ENCODE measurements around the gene TMEM131.

DNA sequence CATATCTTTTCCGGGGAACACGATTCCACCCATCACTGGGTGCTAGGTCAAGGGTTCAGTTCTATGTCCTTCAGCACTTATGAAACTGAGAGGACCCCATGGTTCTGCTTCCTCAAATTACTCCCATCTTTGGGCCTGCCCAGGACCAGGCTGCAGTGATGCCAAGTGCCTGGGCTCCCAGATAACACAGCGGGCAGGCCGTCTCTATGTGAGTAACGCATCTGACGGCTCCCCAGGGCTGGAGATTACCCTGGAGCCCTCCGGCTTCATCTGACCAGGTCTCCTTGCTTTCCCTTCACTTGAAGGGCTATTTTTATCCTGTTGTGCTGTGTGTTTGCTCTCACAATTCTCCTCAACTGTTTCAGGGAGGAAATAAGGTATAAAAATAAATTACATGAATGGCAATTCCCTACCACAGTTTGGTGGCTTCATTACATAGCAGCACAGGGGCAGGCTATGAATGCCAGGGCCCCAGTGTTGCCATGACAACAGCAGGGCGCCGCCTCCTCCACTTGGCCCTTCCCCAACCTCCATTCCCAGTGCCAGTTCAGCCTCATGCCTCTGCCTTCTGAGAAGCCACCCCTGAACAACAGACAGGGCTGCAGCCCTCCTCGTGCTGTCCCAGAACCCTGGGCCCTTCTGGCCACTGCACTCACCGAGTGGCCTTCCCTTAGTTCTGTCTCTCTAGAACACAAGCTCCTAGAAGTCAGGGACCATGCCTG is 25.4 kb upstream of the TMEM131 start:
- TF ChIP-seq NANOG (IDR thresholded peaks at IDR 0.05; ENCODE audit: insufficient read depth, low read depth, low read length, poor library complexity, severe bottlenecking) (no peak), RNF2 (IDR thresholded peaks at IDR 0.05; ENCODE audit: borderline replicate concordance, low read depth, low read length, missing control alignments, poor library complexity, severe bottlenecking) (no peak), CREB1 (IDR thresholded peaks at IDR 0.05) (no peak)
- TF ChIP-seq, protein P1, sequence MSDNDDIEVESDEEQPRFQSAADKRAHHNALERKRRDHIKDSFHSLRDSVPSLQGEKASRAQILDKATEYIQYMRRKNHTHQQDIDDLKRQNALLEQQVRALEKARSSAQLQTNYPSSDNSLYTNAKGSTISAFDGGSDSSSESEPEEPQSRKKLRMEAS (IDR thresholded peaks at IDR 0.05), result no peak
- TF ChIP-seq, protein P2, sequence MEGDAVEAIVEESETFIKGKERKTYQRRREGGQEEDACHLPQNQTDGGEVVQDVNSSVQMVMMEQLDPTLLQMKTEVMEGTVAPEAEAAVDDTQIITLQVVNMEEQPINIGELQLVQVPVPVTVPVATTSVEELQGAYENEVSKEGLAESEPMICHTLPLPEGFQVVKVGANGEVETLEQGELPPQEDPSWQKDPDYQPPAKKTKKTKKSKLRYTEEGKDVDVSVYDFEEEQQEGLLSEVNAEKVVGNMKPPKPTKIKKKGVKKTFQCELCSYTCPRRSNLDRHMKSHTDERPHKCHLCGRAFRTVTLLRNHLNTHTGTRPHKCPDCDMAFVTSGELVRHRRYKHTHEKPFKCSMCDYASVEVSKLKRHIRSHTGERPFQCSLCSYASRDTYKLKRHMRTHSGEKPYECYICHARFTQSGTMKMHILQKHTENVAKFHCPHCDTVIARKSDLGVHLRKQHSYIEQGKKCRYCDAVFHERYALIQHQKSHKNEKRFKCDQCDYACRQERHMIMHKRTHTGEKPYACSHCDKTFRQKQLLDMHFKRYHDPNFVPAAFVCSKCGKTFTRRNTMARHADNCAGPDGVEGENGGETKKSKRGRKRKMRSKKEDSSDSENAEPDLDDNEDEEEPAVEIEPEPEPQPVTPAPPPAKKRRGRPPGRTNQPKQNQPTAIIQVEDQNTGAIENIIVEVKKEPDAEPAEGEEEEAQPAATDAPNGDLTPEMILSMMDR (IDR thresholded peaks at IDR 0.05; ENCODE audit: control extremely low read depth in 1 of 3, insufficient read depth in 1 of 3, low read depth in 1 of 3, low read length in 3 of 3), result no peak
- TF ChIP-seq, protein P3, sequence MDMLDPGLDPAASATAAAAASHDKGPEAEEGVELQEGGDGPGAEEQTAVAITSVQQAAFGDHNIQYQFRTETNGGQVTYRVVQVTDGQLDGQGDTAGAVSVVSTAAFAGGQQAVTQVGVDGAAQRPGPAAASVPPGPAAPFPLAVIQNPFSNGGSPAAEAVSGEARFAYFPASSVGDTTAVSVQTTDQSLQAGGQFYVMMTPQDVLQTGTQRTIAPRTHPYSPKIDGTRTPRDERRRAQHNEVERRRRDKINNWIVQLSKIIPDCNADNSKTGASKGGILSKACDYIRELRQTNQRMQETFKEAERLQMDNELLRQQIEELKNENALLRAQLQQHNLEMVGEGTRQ (IDR thresholded peaks at IDR 0.05; ENCODE audit: low read length), result no peak

Data from H1 (cell line).